HepG2 (cell line): ENCODE data around the gene SIRPA. TPM values are rescaled to one million over a fixed set of nuclear protein-coding genes. Genes with fewer than 3 reads are reported as not detected.

Experiments used
- GPBP1L1 ChIP-seq: sonication (generic); formaldehyde crosslinking; IDR thresholded peaks from 2 replicates; pipeline ENCODE4 v1.5.0; 2020; ENCODE audit warnings: mild to moderate bottlenecking, missing genetic modification reagents
- HNF4G ChIP-seq, 2 experiments: sonication (generic) in 1 of 2; formaldehyde crosslinking in 1 of 2; IDR thresholded peaks; 2 replicates each; pipeline versions ENCODE4 v1.4.0 to v1.6.1; 2011 to 2020; ENCODE audit warnings: borderline replicate concordance in 2 of 2, low read depth in 2 of 2, mild to moderate bottlenecking in 2 of 2, low read length in 1 of 2, missing genetic modification reagents in 1 of 2, moderate library complexity in 1 of 2
- TBX3 ChIP-seq: fragments of 450-650 bp; IDR thresholded peaks from 2 replicates; pipeline ENCODE4 v1.6.1; 2017; ENCODE audit warnings: antibody characterized with exemption, mild to moderate bottlenecking, inconsistent platforms, borderline replicate concordance
- ZNF12 ChIP-seq: sonication (generic); formaldehyde crosslinking; IDR thresholded peaks from 2 replicates; pipeline ENCODE4 v1.5.0; 2020; ENCODE audit warnings: missing genetic modification reagents
- ZNF274 ChIP-seq: sonication (generic); formaldehyde crosslinking; IDR thresholded peaks from 2 replicates; pipeline ENCODE4 v1.5.1; 2020; ENCODE audit warnings: mild to moderate bottlenecking, missing genetic modification reagents
- ZNF33A ChIP-seq: sonication (generic); formaldehyde crosslinking; IDR thresholded peaks from 2 replicates; pipeline ENCODE4 v1.5.1; 2020; ENCODE audit warnings: missing genetic modification reagents, mild to moderate bottlenecking, moderate library complexity, borderline replicate concordance
- ZNF558 ChIP-seq: sonication (generic); formaldehyde crosslinking; IDR thresholded peaks from 2 replicates; pipeline ENCODE4 v1.9.0; 2022; ENCODE audit warnings: mild to moderate bottlenecking, missing genetic modification reagents, borderline replicate concordance
- ZNF7 ChIP-seq: IDR thresholded peaks from 2 replicates; pipeline ENCODE4 v1.6.1; 2016; ENCODE audit warnings: missing biosample characterization, missing genetic modification reagents
- polyA plus RNA-seq, 8 experiments: library from polyadenylated mRNA; depleted of rRNA in 3 of 8; stranded (reverse) in 7 of 8; unstranded in 1 of 8; fragments of >200 nt; fragmentation: Illumina TruSeq in 4 of 8; extraction: Trizol in 4 of 8; gene quantifications; 2 replicates each; pipeline versions ENCODE4 v1.2.1 to v1.2.3, GENCODE V29; 2011 to 2016; ENCODE audit warnings: low read depth in 4 of 8, missing spikeins in 1 of 8, mixed read lengths in 1 of 8; ENCODE audit not compliant: insufficient read depth in 1 of 8
- total RNA-seq, 5 experiments: library from RNA; depleted of rRNA; stranded (reverse); fragments of >200 nt; fragmentation: Illumina TruSeq; extraction: Trizol; gene quantifications; 2 replicates each; pipeline ENCODE4 v1.2.3, GENCODE V29; 2016; ENCODE audit warnings: low read depth in 1 of 5
- TF ChIP-seq, protein P1 (sequence below): IDR thresholded peaks from 2 replicates; pipeline ENCODE4 v1.6.1; 2016; ENCODE audit warnings: low read depth, control low read depth
- TF ChIP-seq, protein P2 (sequence below): sonication (generic); formaldehyde crosslinking; IDR thresholded peaks from 2 replicates; pipeline ENCODE4 v1.4.0; 2020; ENCODE audit warnings: mild to moderate bottlenecking, missing genetic modification reagents
- TF ChIP-seq, protein P3 (sequence below): sonication (generic); formaldehyde crosslinking; IDR thresholded peaks from 2 replicates; pipeline ENCODE4 v1.5.1; 2020; ENCODE audit warnings: missing genetic modification reagents, mild to moderate bottlenecking, borderline replicate concordance
- TF ChIP-seq, protein P4 (sequence below): sonication (generic); formaldehyde crosslinking; IDR thresholded peaks from 2 replicates; pipeline ENCODE4 v1.4.0; 2020; ENCODE audit warnings: low read depth, mild to moderate bottlenecking, missing genetic modification reagents

Gene SIRPA
- total and polyA plus RNA-seq, 2 of the 13 experiments (the other 11 are each of a cell fraction or from before 2014, with no cell fraction given), result 7.2 to 17.6 TPM

DNA sequence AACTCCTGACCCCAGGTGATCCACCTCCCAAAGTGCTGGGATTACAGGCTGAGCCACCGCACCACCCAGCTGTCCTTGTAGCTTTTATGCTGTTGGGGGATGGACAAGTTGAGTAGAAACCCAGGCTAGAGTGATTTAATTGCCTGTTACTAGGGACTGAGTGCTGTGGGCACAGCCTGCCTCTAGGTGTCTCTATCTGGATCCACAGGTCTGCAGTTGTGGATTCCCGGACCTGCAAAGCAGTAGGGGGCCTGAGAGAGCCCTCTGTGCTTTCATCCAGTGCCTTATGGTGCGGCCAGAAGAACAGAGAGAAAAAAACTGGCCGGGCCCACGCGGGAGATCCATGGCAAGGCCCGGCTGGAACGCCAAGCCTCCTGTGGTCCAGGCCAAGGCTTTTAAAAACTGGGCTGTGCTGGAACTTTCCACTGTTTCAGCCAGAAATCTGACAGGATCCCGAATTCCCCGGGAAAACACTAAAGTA, 5.2 kb downstream of the SIRPA start (continued):
- TF ChIP-seq, protein P1, sequence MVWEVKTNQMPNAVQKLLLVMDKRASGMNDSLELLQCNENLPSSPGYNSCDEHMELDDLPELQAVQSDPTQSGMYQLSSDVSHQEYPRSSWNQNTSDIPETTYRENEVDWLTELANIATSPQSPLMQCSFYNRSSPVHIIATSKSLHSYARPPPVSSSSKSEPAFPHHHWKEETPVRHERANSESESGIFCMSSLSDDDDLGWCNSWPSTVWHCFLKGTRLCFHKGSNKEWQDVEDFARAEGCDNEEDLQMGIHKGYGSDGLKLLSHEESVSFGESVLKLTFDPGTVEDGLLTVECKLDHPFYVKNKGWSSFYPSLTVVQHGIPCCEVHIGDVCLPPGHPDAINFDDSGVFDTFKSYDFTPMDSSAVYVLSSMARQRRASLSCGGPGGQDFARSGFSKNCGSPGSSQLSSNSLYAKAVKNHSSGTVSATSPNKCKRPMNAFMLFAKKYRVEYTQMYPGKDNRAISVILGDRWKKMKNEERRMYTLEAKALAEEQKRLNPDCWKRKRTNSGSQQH, result 0 out of 2 replicates have a peak, but pooled peaks have one; percentile 36
- TF ChIP-seq GPBP1L1 (CRISPR knock-in tag), result no peak
- TF ChIP-seq ZNF558 (CRISPR knock-in tag), result no peak
- TF ChIP-seq, protein P2, sequence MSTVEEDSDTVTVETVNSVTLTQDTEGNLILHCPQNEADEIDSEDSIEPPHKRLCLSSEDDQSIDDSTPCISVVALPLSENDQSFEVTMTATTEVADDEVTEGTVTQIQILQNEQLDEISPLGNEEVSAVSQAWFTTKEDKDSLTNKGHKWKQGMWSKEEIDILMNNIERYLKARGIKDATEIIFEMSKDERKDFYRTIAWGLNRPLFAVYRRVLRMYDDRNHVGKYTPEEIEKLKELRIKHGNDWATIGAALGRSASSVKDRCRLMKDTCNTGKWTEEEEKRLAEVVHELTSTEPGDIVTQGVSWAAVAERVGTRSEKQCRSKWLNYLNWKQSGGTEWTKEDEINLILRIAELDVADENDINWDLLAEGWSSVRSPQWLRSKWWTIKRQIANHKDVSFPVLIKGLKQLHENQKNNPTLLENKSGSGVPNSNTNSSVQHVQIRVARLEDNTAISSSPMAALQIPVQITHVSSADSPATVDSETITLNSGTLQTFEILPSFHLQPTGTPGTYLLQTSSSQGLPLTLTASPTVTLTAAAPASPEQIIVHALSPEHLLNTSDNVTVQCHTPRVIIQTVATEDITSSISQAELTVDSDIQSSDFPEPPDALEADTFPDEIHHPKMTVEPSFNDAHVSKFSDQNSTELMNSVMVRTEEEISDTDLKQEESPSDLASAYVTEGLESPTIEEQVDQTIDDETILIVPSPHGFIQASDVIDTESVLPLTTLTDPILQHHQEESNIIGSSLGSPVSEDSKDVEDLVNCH (CRISPR knock-in tag), result no peak
- no peak for TF ChIP-seq ZNF7 (CRISPR knock-in tag)
- TF ChIP-seq TBX3, result no peak
- no peak for TF ChIP-seq HNF4G (IDR thresholded peaks at IDR 0.05; ENCODE audit: borderline replicate concordance, low read depth, low read length)
- no peak for TF ChIP-seq HNF4G (CRISPR knock-in tag; IDR thresholded peaks at IDR 0.05; ENCODE audit: borderline replicate concordance, low read depth)
- TF ChIP-seq ZNF12, result no peak
- TF ChIP-seq, protein P3, sequence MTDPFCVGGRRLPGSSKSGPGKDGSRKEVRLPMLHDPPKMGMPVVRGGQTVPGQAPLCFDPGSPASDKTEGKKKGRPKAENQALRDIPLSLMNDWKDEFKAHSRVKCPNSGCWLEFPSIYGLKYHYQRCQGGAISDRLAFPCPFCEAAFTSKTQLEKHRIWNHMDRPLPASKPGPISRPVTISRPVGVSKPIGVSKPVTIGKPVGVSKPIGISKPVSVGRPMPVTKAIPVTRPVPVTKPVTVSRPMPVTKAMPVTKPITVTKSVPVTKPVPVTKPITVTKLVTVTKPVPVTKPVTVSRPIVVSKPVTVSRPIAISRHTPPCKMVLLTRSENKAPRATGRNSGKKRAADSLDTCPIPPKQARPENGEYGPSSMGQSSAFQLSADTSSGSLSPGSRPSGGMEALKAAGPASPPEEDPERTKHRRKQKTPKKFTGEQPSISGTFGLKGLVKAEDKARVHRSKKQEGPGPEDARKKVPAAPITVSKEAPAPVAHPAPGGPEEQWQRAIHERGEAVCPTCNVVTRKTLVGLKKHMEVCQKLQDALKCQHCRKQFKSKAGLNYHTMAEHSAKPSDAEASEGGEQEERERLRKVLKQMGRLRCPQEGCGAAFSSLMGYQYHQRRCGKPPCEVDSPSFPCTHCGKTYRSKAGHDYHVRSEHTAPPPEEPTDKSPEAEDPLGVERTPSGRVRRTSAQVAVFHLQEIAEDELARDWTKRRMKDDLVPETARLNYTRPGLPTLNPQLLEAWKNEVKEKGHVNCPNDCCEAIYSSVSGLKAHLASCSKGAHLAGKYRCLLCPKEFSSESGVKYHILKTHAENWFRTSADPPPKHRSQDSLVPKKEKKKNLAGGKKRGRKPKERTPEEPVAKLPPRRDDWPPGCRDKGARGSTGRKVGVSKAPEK (CRISPR knock-in tag), result no peak
- TF ChIP-seq, protein P4, sequence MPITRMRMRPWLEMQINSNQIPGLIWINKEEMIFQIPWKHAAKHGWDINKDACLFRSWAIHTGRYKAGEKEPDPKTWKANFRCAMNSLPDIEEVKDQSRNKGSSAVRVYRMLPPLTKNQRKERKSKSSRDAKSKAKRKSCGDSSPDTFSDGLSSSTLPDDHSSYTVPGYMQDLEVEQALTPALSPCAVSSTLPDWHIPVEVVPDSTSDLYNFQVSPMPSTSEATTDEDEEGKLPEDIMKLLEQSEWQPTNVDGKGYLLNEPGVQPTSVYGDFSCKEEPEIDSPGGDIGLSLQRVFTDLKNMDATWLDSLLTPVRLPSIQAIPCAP (CRISPR knock-in tag), result no peak
- no peak for TF ChIP-seq ZNF33A (CRISPR knock-in tag)
- TF ChIP-seq ZNF274 (CRISPR knock-in tag), result 0 out of 2 replicates have a peak, but pooled peaks have one; percentile 45
